Activated CD4-positive, alpha-beta T cell treated with anti-CD3 and anti-CD28 coated beads, Interleukin-2, amount 10 ng/mL, durations not matched to agents 7 days and 5 days (primary cell): ENCODE measurements around the gene SNORC. TPM values are rescaled to one million over a fixed set of nuclear protein-coding genes. Genes with fewer than 3 reads are reported as not detected.
A peak's percentile ranks its signal among the peaks of the same experiment; 100 is the strongest.

Experiments used
- CTCF ChIA-PET: fragments of 350-600 bp; sonication (Branson Sonifier 250); formaldehyde crosslinking; loops from one replicate; lab custom pipeline; 2021; ENCODE audit warnings: antibody characterized with exemption; lab: Charles Lee
- POLR2A ChIA-PET: fragments of 350-600 bp; sonication (Branson Sonifier 250); formaldehyde crosslinking; loops from one replicate; lab custom pipeline; 2021; ENCODE audit warnings: antibody characterized with exemption; lab: Charles Lee
- DNase-seq: peaks from one replicate; pipeline ENCODE4 v3.0.0-alpha.2; 2020
- H3K27ac Mint-ChIP-seq: one replicate; pipeline ENCODE4 v1.8.0; 2021; ENCODE audit warnings: mild to moderate bottlenecking, moderate library complexity, mixed read lengths
- H3K27me3 Mint-ChIP-seq: one replicate; pipeline ENCODE4 v1.8.0; 2021; ENCODE audit warnings: mixed read lengths
- H3K36me3 Mint-ChIP-seq: one replicate; pipeline ENCODE4 v1.8.0; 2021; ENCODE audit warnings: low read depth, mixed read lengths
- H3K4me1 Mint-ChIP-seq: one replicate; pipeline ENCODE4 v1.8.0; 2021; ENCODE audit warnings: mixed read lengths
- H3K4me3 Mint-ChIP-seq: one replicate; pipeline ENCODE4 v1.8.0; 2021; ENCODE audit warnings: mild to moderate bottlenecking, moderate library complexity, mixed read lengths
- H3K9me3 Mint-ChIP-seq: one replicate; pipeline ENCODE4 v1.8.0; 2021; ENCODE audit warnings: mixed read lengths
- total RNA-seq, 2 experiments: library from RNA; stranded (reverse); gene quantifications; one replicate each; pipeline ENCODE4 v1.2.3, GENCODE V29; 2021

SNORC gene
- total RNA-seq, 2 experiments from 2014 or later: 0.97 to 1.1 TPM

GRCh38 chr2:232910376-232910775 lies 40.3 kb downstream of the SNORC start:
- peaks cover 23% of the 10 kb centered on the region for H3K9me3 Mint-ChIP-seq
- DNase-seq: no peak
- POLR2A ChIA-PET: interaction anchor here (0.6 kb wide), 1 partner anchor 12 kb away, joined by 5 read pairs; no protein-coding TSS in a partner anchor
- H3K27ac Mint-ChIP-seq: no peak overlapping the region
- H3K4me3 Mint-ChIP-seq: no peak overlapping the region
- CTCF ChIA-PET: interaction anchor here (0.6 kb wide), 1 partner anchor 177 kb away, joined by 3 read pairs; no protein-coding TSS in a partner anchor
- H3K27me3 Mint-ChIP-seq: peaks cover 36% of the 10 kb centered on the region
- no peaks in the 10 kb centered on the region for H3K36me3 Mint-ChIP-seq
- H3K4me1 Mint-ChIP-seq: no peaks in the 10 kb centered on the region

GRCh38 chr2:232911712-232912277 lies 41.7 kb downstream of the SNORC start:
- POLR2A ChIA-PET: no interaction called here
- no peak for DNase-seq
- H3K9me3 Mint-ChIP-seq: peaks cover 23% of the 10 kb centered on the region
- no peak overlapping the region for H3K4me3 Mint-ChIP-seq
- CTCF ChIA-PET: no interaction called here
- no peaks in the 10 kb centered on the region for H3K36me3 Mint-ChIP-seq
- peaks cover 38% of the 10 kb centered on the region for H3K27me3 Mint-ChIP-seq
- H3K27ac Mint-ChIP-seq: no peak overlapping the region
- H3K4me1 Mint-ChIP-seq: no peaks in the 10 kb centered on the region

- ChIA-PET CTCF (no interaction called here), POLR2A (no interaction called here)
- no peak overlapping the region for H3K27ac Mint-ChIP-seq
- no peak overlapping the region for H3K4me3 Mint-ChIP-seq
- H3K9me3 Mint-ChIP-seq: peaks cover 23% of the 10 kb centered on the region
- no peaks in the 10 kb centered on the region for H3K4me1 Mint-ChIP-seq
- no peaks in the 10 kb centered on the region for H3K36me3 Mint-ChIP-seq
- DNase-seq: no peak
- H3K27me3 Mint-ChIP-seq: peaks cover 43% of the 10 kb centered on the region
Measured at GRCh38 chr2:232913903-232914302, 43.8 kb downstream of the SNORC start.

GRCh38 chr2:232919141-232919540 lies 49.1 kb downstream of the SNORC start:
- Mint-ChIP-seq H3K27ac (no peak overlapping the region), H3K9me3 (no peaks in the 10 kb centered on the region), H3K4me3 (no peak overlapping the region), H3K4me1 (no peaks in the 10 kb centered on the region), H3K27me3 (peaks cover 20% of the 10 kb centered on the region), H3K36me3 (no peaks in the 10 kb centered on the region)
- POLR2A ChIA-PET: no interaction called here
- CTCF ChIA-PET: interaction anchor here (0.7 kb wide), 1 partner anchor 711 kb away, joined by 3 read pairs; no protein-coding TSS in a partner anchor
- no peak for DNase-seq

GRCh38 chr2:232920055-232920454 lies 50.0 kb downstream of the SNORC start:
- Mint-ChIP-seq H3K27ac (no peak overlapping the region), H3K36me3 (no peaks in the 10 kb centered on the region), H3K4me3 (no peak overlapping the region), H3K27me3 (peaks cover 27% of the 10 kb centered on the region), H3K4me1 (no peaks in the 10 kb centered on the region), H3K9me3 (no peaks in the 10 kb centered on the region)
- DNase-seq: no peak
- ChIA-PET CTCF (no interaction called here), POLR2A (no interaction called here)

- ChIA-PET POLR2A (no interaction called here), CTCF (no interaction called here)
- Mint-ChIP-seq H3K27ac (no peak overlapping the region), H3K4me1 (no peaks in the 10 kb centered on the region), H3K27me3 (peaks cover 34% of the 10 kb centered on the region), H3K36me3 (no peaks in the 10 kb centered on the region), H3K4me3 (no peak overlapping the region), H3K9me3 (no peaks in the 10 kb centered on the region)
- no peak for DNase-seq
Measured at GRCh38 chr2:232920760-232921159, 50.7 kb downstream of the SNORC start.

- Mint-ChIP-seq H3K27ac (no peak overlapping the region), H3K4me1 (peaks cover 5% of the 10 kb centered on the region), H3K36me3 (no peaks in the 10 kb centered on the region), H3K27me3 (peaks cover 44% of the 10 kb centered on the region), H3K4me3 (no peak overlapping the region), H3K9me3 (no peaks in the 10 kb centered on the region)
- CTCF ChIA-PET: no interaction called here
- POLR2A ChIA-PET: no interaction called here
- DNase-seq: no peak
Measured at GRCh38 chr2:232924433-232924832, 54.4 kb downstream of the SNORC start.

GRCh38 chr2:232925153-232925820 lies 55.2 kb downstream of the SNORC start:
- Mint-ChIP-seq H3K9me3 (no peaks in the 10 kb centered on the region), H3K27me3 (peaks cover 49% of the 10 kb centered on the region), H3K4me3 (no peak overlapping the region), H3K36me3 (no peaks in the 10 kb centered on the region), H3K4me1 (peaks cover 5% of the 10 kb centered on the region), H3K27ac (no peak overlapping the region)
- no peak for DNase-seq
- CTCF ChIA-PET: interaction anchor here (0.6 kb wide), 1 partner anchor 54 kb away, joined by 8 read pairs; no protein-coding TSS in a partner anchor
- POLR2A ChIA-PET: no interaction called here

GRCh38 chr2:232925821-232926156 lies 55.7 kb downstream of the SNORC start:
- no peaks in the 10 kb centered on the region for H3K36me3 Mint-ChIP-seq
- ChIA-PET POLR2A (no interaction called here), CTCF (interaction anchor here (0.6 kb wide), 2 partner anchors 29 to 54 kb away, joined by 5 to 8 read pairs; no protein-coding TSS in a partner anchor)
- H3K4me3 Mint-ChIP-seq: no peak overlapping the region
- peaks cover 5% of the 10 kb centered on the region for H3K4me1 Mint-ChIP-seq
- H3K9me3 Mint-ChIP-seq: no peaks in the 10 kb centered on the region
- H3K27ac Mint-ChIP-seq: no peak overlapping the region
- H3K27me3 Mint-ChIP-seq: peaks cover 51% of the 10 kb centered on the region
- no peak for DNase-seq

- Mint-ChIP-seq H3K4me3 (peak overlapping the region; percentile 34), H3K27me3 (peaks cover 57% of the 10 kb centered on the region), H3K4me1 (peaks cover 5% of the 10 kb centered on the region), H3K36me3 (no peaks in the 10 kb centered on the region), H3K27ac (no peak overlapping the region), H3K9me3 (no peaks in the 10 kb centered on the region)
- ChIA-PET POLR2A (no interaction called here), CTCF (no interaction called here)
- no peak for DNase-seq
Measured at GRCh38 chr2:232926431-232926939, 56.4 kb downstream of the SNORC start.

- H3K36me3 Mint-ChIP-seq: no peaks in the 10 kb centered on the region
- H3K27ac Mint-ChIP-seq: no peak overlapping the region
- H3K9me3 Mint-ChIP-seq: no peaks in the 10 kb centered on the region
- DNase-seq: no peak
- peak overlapping the region; percentile 34 for H3K4me3 Mint-ChIP-seq
- H3K4me1 Mint-ChIP-seq: peaks cover 5% of the 10 kb centered on the region
- peaks cover 62% of the 10 kb centered on the region for H3K27me3 Mint-ChIP-seq
- POLR2A ChIA-PET: interaction anchor here (0.5 kb wide), 1 partner anchor 101 kb away, joined by 5 read pairs; no protein-coding TSS in a partner anchor
- CTCF ChIA-PET: no interaction called here
Measured at GRCh38 chr2:232927032-232927792, 57.1 kb downstream of the SNORC start.

- peaks cover 64% of the 10 kb centered on the region for H3K27me3 Mint-ChIP-seq
- H3K4me1 Mint-ChIP-seq: peaks cover 5% of the 10 kb centered on the region
- DNase-seq: no peak
- no peaks in the 10 kb centered on the region for H3K36me3 Mint-ChIP-seq
- no peaks in the 10 kb centered on the region for H3K9me3 Mint-ChIP-seq
- ChIA-PET CTCF (interaction anchor here (0.9 kb wide), 1 partner anchor 10 kb away, joined by 4 read pairs; no protein-coding TSS in a partner anchor), POLR2A (no interaction called here)
- H3K4me3 Mint-ChIP-seq: no peak overlapping the region
- H3K27ac Mint-ChIP-seq: no peak overlapping the region
Measured at GRCh38 chr2:232927793-232928550, 57.9 kb downstream of the SNORC start.
